A673 (cell line): Measurements from ENCODE around the gene NDUFA11.

Source experiments
- CTCF ChIP-seq: fragments of 300-800, 200-600 bp; sonication (generic); conservative IDR thresholded peaks from 2 replicates; pipeline ENCODE4 v1.5.1; 2017; ENCODE audit warnings: low read depth, mild to moderate bottlenecking, antibody characterized with exemption, low read length, moderate library complexity, mixed read lengths
- EZH2 ChIP-seq: fragments of 200-600 bp; sonication (generic); IDR thresholded peaks from 2 replicates; pipeline ENCODE4 v1.6.1; 2017; ENCODE audit warnings: borderline replicate concordance, low read depth, mild to moderate bottlenecking, mixed read lengths, antibody characterized with exemption, low read length; ENCODE audit not compliant: poor library complexity, severe bottlenecking

GRCh38 chr19:5949792-5950305 lies 46.3 kb upstream of the NDUFA11 start:
- TF ChIP-seq CTCF (no peak), EZH2 (no peak)
